GM15510 (cell line): ENCODE results near the gene VPS26B.

Experiments used
- POLR2A ChIP-seq: IDR thresholded peaks from 3 replicates; pipeline ENCODE4 v1.6.1; 2011; ENCODE audit warnings: borderline replicate concordance; ENCODE audit not compliant: insufficient read length; ENCODE audit errors: extremely low read depth

The VPS26B gene

GRCh38 chr11:134228625-134229024, 4.2 kb downstream of the VPS26B start:
- TF ChIP-seq POLR2A, result no peak

DNA sequence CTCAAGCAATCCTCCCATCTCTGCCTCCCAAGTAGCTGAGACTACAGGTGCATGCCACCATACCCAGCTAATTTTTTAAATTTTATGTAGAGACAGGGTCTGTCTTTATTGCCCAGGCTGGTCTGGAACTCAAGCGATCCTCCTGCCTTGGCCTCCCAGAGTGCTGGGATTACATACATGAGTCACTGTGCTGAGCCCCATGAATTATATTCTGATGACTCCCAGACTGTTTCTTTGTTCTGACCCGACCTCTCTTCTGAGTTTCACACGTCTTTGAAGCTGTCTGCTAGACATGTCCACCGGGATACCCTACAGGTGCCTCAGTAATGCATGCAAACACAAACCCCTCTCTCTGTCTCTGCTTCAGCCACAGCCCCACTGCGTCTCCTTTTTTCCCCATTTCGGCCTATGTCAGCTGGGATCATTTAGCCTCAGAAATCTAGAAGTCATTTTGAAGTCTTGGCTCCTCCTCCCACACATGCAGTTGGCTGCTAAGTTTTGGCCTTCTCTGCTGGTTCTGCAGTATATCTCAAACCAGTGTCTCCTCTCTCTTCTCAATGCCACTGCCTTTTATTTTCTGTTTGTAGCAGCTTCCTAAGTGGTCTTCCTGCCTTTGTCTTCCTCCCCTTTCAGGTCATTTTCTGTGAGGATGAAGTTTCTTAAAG, 4.8 kb downstream of the VPS26B start:
- TF ChIP-seq POLR2A, result no peak

GRCh38 chr11:134230339-134230738, 5.9 kb downstream of the VPS26B start:
- no peak for TF ChIP-seq POLR2A

- no peak for TF ChIP-seq POLR2A
These were observed 7.6 kb downstream of the VPS26B start for GRCh38 chr11:134231958-134232659.

DNA sequence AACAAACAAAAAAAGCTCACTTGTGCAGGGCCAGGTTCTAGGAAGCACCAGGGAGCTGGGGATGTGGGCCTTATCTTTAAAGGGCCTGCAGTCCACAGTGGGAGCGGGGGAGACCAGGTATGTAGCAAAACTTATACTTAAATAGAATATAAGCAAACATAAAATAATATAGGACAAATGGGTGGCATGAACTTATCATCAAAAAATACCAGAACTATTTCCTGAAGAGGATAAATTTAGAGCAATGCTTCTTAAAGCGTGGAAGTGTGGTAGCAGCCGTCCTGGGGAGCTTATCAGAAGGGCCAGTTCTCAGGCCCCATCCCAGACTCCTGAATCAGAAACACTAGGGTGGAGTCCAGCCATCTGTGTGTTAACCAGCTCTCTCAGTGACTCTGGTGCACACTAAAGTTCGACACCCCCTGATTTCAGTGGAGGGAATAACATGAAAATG, 9.3 kb downstream of the VPS26B start:
- TF ChIP-seq POLR2A, result no peak

- no peak for TF ChIP-seq POLR2A
These were observed 10.9 kb downstream of the VPS26B start for GRCh38 chr11:134235399-134235798.

DNA sequence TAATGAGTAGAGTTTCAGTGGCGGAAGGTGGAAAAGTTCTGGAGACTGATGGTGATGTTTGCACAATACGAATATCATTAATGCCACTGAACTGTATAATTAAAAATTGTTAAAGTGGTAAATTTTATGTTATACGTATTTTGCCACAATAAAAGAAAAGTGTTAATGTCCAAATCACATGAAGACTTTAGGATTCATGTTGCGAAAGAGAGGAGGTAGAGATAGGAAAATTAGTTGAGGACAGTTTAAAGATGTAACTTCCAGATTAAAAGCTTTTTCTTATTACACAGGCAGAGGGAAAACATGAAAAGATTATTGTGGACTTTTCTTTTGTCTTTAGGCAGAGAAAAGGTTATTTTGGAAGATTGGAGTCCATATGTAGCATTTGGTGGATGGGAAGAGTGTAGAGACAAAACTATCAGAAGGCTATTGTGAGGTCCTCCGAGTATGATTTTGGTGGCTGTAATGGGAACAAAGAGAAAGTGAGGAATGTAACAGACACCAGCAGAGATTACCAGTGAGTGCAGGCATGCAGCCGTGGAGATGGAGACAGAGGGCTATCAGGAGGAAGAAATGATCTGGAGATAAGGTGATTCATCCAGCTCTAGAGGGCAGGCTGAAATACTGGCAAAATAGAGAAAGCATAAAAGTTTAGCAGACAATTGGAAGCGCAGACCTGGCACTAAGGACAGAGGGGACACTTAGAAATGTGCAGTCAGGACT, 12.5 kb downstream of the VPS26B start:
- no peak for TF ChIP-seq POLR2A

DNA sequence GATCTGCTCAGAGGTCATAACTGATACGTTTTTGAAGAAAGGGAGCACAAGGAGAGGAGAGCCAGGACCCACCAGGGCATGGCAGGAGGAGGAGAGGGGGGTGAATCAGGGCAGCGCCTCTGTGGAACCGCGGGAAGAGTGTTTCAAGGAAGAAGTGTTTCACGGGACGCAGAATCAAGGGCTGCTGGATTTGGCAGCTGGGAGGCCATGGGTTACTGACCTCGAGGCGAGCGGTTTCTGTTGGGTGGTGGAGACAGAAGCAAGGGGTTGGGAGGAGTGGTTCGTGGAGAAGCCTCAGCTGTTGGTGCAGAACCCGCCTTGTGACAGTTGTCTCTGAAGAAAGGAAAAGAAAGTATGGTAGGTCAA, 13.1 kb downstream of the VPS26B start:
- no peak for TF ChIP-seq POLR2A

GRCh38 chr11:134238956-134239355, 14.5 kb downstream of the VPS26B start:
- TF ChIP-seq POLR2A, result no peak

- TF ChIP-seq POLR2A, result no peak
These were observed 16.1 kb downstream of the VPS26B start for GRCh38 chr11:134240592-134240991.

- TF ChIP-seq POLR2A, result no peak
These were observed 17.9 kb downstream of the VPS26B start for GRCh38 chr11:134242376-134242775.

DNA sequence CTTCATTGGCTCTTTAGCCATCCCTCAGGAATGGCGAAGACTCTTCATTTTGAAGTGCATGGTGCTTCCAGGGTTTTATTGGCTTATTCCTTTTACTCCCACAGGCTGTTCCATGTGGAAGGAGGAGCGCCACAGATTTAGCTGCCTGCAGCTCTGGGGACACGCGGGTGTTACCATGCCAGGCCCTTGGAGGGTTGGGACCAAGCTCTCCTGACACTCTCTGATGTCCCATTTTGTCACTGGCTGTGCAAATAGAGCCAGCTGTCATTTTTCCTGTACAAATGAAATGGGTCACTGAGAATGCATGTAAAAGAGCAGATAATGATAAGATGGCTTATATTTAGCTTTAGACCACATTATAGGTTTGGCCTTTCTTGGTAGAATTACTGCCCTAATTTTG, 19.4 kb downstream of the VPS26B start:
- no peak for TF ChIP-seq POLR2A

DNA sequence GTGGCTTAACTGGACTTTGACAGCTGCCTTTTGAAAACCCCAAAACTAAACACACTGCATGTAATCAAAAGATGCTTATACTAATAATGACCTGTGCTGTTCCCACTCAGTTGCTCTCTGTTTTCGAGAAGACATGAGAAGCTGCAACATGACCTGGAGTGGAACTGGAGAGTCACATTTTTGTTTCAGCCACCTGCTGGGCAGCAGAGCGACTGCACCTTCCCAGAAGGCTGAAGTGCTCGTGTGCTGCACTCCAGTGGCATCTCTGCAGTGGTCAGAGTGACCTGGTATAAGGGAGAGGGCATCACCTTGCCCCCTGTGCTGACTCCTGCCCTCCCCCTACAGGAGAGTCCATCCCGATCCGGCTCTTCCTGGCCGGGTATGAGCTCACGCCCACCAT, 20.1 kb downstream of the VPS26B start:
- no peak for TF ChIP-seq POLR2A

DNA sequence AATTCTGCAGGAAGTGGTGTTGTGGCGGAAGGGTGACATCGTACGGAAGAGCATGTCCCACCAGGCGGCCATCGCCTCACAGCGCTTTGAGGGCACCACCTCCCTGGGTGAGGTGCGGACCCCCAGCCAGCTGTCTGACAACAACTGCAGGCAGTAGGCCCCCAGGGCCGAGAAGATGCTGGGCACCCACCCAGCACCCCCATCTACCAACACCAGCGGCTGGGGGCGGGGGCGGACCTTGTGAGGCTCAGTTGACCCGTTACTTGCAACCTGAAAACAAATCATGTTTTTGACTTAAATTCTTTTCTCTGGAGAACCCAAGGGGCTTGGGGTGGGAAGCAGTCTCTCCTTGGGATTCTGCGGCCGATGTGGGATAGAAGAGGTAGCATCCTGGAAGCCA, 21.0 kb downstream of the VPS26B start:
- no peak for TF ChIP-seq POLR2A

DNA sequence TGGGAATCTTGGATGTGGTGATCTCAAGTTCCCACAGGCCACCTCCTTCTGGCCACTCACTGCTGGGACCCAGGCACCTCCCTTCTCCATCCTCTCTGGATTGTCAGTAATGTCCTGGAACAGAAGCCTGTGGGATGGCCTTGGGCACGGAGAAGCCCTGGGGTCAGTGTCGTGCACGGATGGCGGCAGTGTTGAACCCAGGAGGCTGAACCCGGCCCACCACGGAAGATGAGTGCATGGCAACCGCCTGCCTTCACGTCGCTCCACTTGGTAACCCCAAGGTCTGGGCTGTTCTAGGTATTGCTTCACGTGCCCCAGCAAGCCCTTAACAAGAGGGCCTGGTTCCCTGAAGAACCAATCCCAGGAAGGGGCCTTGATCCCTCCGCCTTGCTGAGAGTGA, 21.6 kb downstream of the VPS26B start:
- no peak for TF ChIP-seq POLR2A

GRCh38 chr11:134246678-134247077, 22.2 kb downstream of the VPS26B start:
- no peak for TF ChIP-seq POLR2A
